C4-2B (cell line): ENCODE measurements around the gene CAMKK2.

Experiments used
- CTCF ChIP-seq: fragments of 450-650 bp; conservative IDR thresholded peaks from 2 replicates; pipeline ENCODE4 v1.5.1; 2017; ENCODE audit warnings: mild to moderate bottlenecking
- ZFX ChIP-seq: fragments of 450-650 bp; IDR thresholded peaks from 2 replicates; pipeline ENCODE4 v1.6.1; 2017

- TF ChIP-seq ZFX (no peak), CTCF (no peak)
These were observed 67.4 kb downstream of the CAMKK2 start for GRCh38 chr12:121228919-121229665.
